Measurements from ENCODE around the gene SLC25A22.
A peak's percentile ranks its signal among the peaks of the same experiment; 100 is the strongest.

Gene SLC25A22

DNA sequence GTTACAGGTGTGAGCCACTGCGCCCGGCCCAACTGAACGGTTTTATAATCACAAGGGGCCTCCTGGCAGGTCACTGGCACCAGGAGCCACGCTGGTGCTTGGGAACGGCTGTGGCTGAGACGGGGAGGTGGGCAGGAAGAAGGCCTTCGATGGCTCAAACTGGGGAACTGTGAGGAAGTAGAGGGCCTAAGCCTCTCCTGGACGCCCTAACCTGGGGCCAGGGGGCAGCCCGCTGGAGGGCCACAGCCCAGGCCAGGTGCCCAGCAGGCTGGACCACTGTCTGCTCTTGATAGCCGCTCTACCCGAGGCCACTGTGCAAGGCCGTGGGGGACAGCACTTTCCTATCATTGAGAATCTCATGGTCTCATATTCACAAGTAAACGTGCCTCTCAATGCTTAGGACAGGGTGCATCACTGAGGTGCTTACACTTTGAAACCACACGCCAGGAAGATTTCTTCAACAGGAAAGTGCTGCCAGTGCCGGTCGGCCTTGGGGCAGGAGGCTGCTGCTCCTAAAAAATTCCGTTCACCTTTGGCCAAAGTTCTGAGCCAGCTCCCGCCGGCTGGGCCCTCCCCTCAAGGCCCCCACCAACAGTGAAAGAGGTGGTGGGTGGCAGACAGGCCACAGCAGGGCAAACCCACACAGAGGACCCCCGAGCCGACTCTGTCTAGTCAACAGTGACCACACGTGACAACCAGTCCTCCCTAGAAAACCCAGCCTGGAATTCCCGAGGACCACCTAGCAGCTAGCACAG lies 28.0 kb downstream of the SLC25A22 start:
- no peak for DNase-seq

DNA sequence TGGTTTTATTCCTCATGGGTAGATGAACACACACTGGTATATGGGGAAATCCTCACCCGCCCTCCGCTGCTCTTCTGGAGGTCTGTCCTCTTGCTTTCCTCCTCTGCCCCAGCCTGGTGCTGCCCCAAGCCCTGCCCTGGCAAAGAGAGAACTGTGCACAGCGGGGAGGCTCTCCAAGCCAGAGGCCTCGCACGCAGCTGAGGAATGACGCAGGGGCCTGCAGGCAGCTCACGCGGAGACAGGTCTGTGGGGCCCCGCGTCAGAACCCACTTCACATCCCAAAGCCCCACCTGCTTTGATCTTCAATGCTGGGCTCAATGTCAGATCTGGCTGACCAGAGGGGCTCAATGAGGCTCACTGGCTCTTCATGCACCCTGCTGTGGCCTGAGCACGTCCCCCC lies 30.8 kb downstream of the SLC25A22 start:
- DNase-seq = no peak

DNA sequence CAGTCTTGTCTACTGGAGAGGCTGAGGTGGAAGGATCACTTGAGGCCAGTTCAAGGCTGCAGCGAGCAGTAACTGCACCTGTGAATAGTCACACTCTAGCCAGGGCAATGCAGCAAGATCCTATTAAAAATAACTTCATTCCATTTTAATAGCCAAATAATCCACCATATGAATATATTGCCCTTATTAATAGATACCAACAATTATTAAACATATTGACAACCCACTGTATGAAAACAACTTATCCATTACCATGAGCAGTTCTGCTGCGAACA lies 31.2 kb downstream of the SLC25A22 start:
- no peak for DNase-seq

- no peak for DNase-seq
These were observed 31.8 kb downstream of the SLC25A22 start for GRCh38 chr11:766106-766935.

GRCh38 chr11:765802-766091 lies 32.3 kb downstream of the SLC25A22 start:
- DNase-seq = no peak

DNA sequence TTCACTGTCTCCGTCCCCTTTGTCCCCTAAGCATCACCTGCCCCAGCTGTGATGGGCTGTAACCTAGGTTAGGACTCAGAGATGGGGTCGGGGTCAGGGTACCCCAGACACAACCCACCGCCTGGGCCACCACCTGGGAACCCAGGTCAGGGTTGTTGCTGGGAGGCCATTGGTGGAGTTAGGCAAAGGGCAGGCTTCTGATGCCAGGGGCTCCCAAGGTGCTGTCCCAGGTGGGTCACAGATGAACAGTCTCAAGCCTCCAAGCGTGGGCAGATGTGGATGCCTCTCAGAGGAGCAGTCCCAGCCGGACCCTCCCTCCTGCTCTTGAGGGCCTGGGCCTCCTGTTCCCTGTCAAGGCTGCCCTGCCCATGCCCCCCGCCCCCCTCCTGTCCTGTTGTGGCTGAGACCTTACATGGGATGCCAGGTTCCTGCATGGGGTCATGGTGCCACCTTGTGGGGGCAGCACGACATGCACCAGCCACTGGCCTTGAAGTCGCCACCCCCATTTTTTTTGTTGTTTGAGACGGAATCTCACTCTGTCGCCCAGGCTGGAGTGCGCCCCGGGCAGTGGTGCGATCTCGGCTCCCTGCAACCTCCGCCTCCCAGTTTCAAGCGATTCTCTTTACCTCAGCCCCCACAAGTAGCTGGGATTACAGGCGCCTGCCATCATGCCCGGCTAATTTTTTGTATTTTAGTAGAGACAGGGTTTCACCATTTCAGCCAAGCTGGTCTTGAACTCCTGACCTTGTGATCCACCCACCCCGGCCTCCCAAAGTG lies 32.9 kb downstream of the SLC25A22 start:
- DNase-seq = no peak

GRCh38 chr11:764322-765024 lies 33.6 kb downstream of the SLC25A22 start:
- no peak for DNase-seq

- DNase-seq = no peak
These were observed 34.3 kb downstream of the SLC25A22 start for GRCh38 chr11:763549-764321.

DNA sequence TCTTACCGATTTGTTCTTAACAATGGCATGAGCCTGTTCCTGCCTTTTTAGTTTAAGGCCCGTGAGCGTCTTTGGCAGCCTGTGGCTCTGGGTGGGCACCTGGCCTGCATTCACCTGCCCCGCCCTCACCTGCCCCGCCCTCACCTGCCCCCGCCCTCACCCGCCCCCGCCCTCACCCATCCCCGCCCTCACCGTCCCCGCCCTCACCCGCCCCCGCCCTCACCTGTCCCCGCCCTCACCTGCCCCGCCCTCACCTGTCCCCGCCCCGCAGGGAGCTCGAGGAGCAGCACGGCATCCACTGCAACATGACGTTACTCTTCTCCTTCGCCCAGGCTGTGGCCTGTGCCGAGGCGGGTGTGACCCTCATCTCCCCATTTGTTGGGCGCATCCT lies 35.0 kb downstream of the SLC25A22 start:
- peak; percentile 48 for DNase-seq

- DNase-seq = peak; percentile 30
These were observed 35.5 kb downstream of the SLC25A22 start for GRCh38 chr11:762421-763072.

DNA sequence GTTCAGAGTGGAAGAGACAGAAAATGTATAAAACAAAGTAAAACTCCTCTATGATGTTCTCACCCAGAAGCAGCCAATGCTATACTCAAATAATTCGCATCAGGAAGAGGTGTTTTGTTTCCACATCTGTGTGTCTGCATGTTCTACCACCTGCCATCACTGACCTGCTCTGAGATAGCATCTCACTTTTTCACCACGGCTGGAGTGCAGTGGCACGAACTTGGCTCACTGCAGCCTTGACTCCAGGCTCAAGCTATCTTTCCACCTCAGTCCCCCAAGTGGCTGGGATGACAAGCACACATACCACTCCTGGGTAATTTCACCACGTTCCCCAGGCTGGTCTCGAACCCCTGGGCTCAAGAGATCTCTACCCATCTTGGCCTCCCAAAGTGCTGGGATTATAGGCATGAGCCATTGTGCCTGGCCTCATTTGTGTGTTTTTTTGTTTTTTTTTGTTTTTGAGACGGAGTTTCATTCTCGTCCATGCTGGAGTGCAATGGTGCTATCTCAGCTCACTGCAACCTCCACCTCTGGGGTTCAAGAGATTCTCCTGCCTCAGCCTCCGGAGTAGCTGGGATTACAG lies 36.5 kb downstream of the SLC25A22 start:
- DNase-seq = no peak

DNA sequence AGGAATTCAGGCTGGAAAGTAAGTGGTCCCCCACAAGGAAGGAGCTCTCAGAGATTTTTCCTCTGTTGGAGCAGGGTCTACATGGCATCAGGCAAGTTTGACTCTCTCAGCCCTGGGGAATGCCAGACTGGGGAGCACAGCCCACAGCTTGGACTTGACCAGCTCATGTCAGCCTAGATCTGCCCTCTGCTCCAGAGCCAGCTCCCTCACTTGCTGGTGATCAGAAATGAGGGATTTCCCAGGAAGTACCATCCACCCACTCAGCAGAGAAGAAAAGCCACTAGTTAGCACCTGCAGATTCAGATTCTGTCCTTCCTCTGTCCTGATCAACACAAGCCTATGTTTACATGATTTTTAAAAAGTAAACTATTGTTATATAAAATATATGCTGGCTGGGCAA lies 37.8 kb downstream of the SLC25A22 start:
- DNase-seq = no peak

GRCh38 chr11:749731-750130 lies 48.4 kb downstream of the SLC25A22 start:
- DNase-seq = no peak

GRCh38 chr11:748007-748359 lies 50.1 kb downstream of the SLC25A22 start:
- DNase-seq = no peak

GRCh38 chr11:747158-748006 lies 50.7 kb downstream of the SLC25A22 start, which contains the start of gene TALDO1:
Gene TALDO1 (plus strand): TSS chr11:747464. CDS start chr11:747482, 18 bp downstream.
- DNase-seq = peak; percentile 78

GRCh38 chr11:746289-747157 lies 51.6 kb downstream of the SLC25A22 start:
- no peak for DNase-seq

DNA sequence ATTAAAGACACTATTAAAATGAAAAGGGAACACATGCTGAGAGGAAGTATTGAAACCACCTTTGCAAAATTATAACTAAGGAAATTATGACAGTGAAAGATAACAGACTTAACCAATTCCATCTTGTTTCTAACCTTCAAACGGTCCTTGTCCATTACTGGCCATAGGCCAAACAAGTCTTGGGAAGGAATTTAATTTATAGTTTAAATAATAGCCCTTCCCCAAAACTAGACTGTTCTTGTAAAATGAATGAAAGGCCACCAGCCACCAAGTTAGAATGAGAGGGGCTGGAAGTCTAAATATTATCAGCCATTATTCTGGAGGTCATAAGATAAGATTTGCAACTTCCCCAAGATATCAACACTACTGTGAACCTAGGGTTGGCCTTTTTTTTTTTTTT lies 52.7 kb downstream of the SLC25A22 start:
- no peak for DNase-seq

- no peak for DNase-seq
These were observed 55.4 kb downstream of the SLC25A22 start for GRCh38 chr11:742571-743201.

- no peak for DNase-seq
These were observed 55.9 kb downstream of the SLC25A22 start for GRCh38 chr11:742156-742546.
